HG02642 (cell line): ENCODE data around the gene LPCAT3.
A peak's percentile ranks its signal among the peaks of the same experiment; 100 is the strongest.
"Not testable (repeated sequence)": the region's sequence is repeated elsewhere in the genome, so short reads cannot be mapped to it uniquely, and the experiment has no call there.

Experiments used
- ATAC-seq: cut with Tn5 transposase; IDR thresholded peaks from one replicate; pipeline ENCODE4 v1.9.1; 2021; ENCODE audit warnings: mild to moderate bottlenecking; ENCODE audit not compliant: unreplicated experiment, poor library complexity

LPCAT3 gene

GRCh38 chr12:7039403-7039802, 21.1 kb upstream of the LPCAT3 start:
- ATAC-seq: no peak

GRCh38 chr12:7038591-7038990, 20.3 kb upstream of the LPCAT3 start:
- ATAC-seq: no peak

DNA sequence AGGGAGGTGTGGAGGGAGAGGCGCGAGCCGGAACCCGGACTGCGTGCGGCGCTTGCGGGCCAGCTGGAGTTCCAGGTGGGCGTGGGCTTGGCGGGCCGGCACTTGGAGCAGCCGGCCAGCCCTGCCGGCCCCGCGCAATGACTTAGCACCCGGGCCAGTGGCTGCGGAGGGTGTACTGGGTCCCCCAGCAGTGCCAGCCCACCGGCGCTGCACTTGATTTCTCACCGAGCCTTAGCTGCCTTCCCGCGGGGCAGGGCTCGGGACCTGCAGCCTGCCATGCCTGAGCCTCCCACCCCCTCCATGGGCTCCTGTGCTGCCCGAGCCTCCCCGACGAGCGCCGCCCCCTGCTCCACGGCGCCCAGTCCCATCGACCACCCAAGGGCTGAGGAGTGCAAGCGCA, 19.1 kb upstream of the LPCAT3 start:
- ATAC-seq: not testable (repeated sequence)

GRCh38 chr12:7035463-7035862, 17.2 kb upstream of the LPCAT3 start:
- ATAC-seq: no peak

DNA sequence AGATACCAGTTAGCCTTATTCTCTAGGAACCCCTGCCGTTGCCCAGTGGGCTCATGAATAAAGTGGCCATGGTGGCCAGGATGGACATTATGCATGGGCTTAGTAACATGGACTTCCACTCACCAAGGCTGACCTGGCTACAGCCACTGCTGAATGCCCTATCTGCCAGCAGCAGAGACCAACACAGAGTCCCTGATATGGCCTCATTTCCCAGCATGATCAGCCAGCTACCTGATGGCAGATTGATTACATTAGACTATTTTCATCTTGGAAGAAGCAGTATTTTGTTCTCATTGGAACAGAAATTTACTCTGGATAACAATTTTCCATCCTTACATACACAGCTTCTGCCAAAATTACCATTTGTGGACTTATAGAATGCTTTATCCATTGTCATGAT, 16.2 kb upstream of the LPCAT3 start:
- no peak for ATAC-seq

- ATAC-seq: no peak
Observed at GRCh38 chr12:7032990-7033389, 14.7 kb upstream of the LPCAT3 start.

GRCh38 chr12:7031306-7031705, 13.0 kb upstream of the LPCAT3 start:
- no peak for ATAC-seq

DNA sequence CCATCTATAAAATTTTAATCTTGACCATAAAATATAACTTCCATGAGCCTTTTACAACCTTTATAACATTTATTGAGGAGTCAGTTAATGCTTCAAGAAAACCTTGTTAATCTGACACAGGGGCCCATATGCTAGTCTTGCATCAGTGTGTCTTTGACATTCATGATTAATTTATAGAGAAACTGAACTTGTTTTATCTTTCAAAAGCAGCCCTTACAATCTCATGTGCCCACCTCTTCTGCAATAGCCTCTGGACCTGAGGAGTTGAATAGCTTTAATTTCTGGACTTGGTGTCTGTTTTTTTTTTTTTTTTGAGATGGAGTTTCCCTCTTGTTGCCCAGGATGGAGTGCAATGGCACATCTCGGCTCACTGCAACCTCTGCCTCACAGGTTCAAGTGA, 8.6 kb upstream of the LPCAT3 start:
- no peak for ATAC-seq

GRCh38 chr12:7023114-7023513, 4.8 kb upstream of the LPCAT3 start:
- no peak for ATAC-seq

GRCh38 chr12:7021956-7022355, 3.7 kb upstream of the LPCAT3 start:
- ATAC-seq: no peak

DNA sequence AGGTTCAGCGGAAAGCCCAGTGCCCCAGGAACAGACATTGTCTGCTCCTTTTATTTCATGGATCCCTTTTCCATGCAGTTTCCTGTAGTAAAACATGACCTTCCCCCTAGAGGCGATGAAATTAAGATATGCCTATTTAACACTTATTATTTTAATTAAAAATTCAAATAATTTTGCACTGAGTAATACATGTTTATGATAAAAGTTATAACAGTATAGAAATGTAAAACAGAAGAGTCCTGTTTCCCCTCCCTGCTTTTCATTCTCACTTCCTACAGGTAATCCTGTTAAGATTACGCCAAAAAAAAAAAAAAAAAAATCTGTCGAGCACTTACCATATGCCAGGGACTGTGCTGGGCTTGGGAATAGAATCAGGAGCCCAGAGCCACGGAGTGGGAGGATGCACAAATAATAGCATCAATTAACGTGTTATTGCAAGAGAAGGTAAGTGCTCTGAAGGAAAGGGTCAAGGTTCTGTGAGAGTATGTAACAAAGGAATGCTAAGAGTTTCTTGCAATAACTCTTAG, 830 bp upstream of the LPCAT3 start:
- ATAC-seq: no peak

DNA sequence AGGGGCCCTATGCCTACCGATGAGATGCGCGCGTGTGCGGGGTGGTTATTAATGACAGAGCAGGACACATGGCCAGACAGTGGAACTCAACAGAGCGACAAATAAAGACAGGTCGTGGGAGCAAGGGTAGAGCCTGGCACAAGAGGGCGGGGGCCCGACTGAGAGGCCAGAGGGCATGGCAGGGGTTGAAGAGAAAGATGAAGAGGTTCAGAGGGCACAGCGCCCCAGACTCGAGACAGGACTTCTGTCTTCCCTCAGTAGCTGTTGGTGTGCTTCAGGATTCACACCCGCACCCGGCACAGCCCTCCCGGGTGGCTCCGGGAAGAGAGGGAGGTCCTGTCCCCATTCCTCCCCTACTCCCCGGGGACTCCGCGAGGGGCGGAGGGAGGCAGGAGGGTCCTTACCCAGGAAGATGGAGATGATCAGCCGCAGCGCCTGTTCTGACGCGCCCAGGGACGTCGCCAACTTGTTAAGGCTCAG, 366 bp downstream of the LPCAT3 start:
- peak; percentile 4 for ATAC-seq

GRCh38 chr12:7016958-7017571, 1.2 kb downstream of the LPCAT3 start:
- ATAC-seq: no peak

- no peak for ATAC-seq
Observed at GRCh38 chr12:7015555-7016370, 2.5 kb downstream of the LPCAT3 start.

DNA sequence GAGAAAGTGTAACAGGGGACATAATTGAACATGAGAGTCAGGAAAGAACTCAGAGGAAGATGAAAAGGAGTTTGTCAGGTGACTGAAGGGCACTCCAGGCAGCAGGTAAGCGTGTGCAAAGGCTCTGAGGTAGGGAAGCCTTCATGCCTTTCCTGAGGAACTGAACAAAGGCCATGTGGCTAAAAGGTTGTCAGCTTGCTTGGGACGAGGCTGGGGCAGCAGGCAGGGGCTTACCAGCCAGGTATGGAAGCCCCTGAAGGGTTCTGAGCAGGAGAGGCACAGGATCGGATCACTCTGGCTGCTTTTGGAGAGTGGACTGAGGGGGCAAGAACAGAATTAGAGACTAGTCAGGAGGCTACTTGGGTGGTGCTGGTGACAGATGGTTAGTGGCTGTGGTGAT, 5.2 kb downstream of the LPCAT3 start:
- ATAC-seq: no peak

- no peak for ATAC-seq
Observed at GRCh38 chr12:7012024-7012607, 6.2 kb downstream of the LPCAT3 start.

- ATAC-seq: not testable (repeated sequence)
Observed at GRCh38 chr12:7011398-7011797, 6.9 kb downstream of the LPCAT3 start.

- ATAC-seq: no peak
Observed at GRCh38 chr12:7009512-7009911, 8.8 kb downstream of the LPCAT3 start.

GRCh38 chr12:7008864-7009263, 9.4 kb downstream of the LPCAT3 start:
- ATAC-seq: no peak

- ATAC-seq: no peak
Observed at GRCh38 chr12:7006639-7007038, 11.6 kb downstream of the LPCAT3 start.

DNA sequence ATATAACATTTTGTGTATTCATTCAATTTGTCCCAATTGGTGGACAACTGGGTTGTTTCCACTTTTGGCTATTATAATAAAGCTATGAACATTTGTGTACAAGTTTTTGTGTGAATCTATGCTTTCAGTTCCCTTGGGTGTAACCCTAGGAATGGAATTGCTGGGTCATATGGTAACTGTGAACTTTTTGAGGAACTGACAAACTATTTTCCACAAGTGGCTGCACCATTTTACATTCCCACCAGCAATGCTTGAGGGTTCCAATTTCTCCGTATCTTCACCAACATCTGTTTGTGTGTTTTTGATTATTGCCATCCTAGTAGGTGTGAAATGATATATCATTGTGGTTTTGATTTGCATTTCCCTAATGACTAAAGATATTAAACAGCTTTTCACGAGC, 13.0 kb downstream of the LPCAT3 start:
- no peak for ATAC-seq
